ENCODE results near the gene DDX25.

DDX25 gene

DNA sequence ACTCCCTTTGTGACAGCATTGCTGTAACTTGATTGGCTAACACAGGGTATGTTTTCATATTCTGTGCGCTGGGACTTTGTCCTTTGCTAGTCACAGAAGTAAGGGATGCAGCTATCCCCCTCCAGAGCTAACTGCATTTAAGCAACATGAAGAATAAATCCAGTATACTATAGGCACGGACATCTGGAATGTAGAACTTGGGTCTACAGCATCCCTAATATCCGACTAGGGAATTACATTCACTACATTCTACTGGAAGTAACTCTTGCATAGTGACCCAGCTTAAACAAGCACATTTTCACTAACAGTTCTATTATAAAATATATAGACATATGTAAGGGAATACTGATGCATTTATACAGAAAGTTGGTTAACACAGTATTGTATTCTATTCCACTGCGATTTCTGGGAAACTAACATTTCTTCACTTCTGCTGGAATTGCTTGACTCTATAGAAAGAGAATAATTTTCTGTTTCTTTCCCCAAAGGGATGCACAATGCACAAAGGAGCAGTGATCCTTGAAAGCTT, 54.6 kb downstream of the DDX25 start:
- DNase-seq, result no peak
- H3K27me3 ChIP-seq, result no peaks in the 10 kb centered on the region
- peaks cover 5% of the 10 kb centered on the region for H3K4me1 ChIP-seq
- H3K4me3 ChIP-seq (ENCODE audit: low read depth, low read length), result no peak overlapping the region
- TF ChIP-seq CTCF (IDR thresholded peaks at IDR 0.05; ENCODE audit: low read depth, low read length), result no peak
- no peaks in the 10 kb centered on the region for H3K9me3 ChIP-seq
- peaks cover 86% of the 10 kb centered on the region for H3K36me3 ChIP-seq

DNA sequence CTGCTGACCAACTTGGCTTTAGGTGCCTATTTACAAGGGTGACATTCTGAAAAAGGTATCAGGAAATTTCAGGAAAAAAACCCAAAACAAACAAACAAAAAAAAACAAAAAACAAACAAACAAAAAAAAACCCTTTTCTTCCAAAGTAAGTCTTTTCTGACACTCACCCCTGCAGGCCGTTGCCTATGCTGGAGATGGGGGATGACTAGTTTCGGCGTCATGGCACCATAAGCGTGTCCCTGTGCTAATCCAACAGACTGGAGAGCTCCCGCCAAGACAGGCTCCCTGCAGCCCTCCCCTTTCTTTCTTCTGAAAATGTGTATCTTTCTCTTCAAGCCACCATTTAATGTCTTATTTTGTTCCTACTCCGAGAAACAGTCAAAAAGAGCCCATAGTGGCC, 55.2 kb downstream of the DDX25 start:
- TF ChIP-seq CTCF (IDR thresholded peaks at IDR 0.05; ENCODE audit: low read depth, low read length), result no peak
- H3K4me3 ChIP-seq (ENCODE audit: low read depth, low read length), result no peak overlapping the region
- DNase-seq, result no peak
- no peaks in the 10 kb centered on the region for H3K9me3 ChIP-seq
- peaks cover 8% of the 10 kb centered on the region; the same call in 1 of the 2 replicates for H3K4me1 ChIP-seq
- H3K27me3 ChIP-seq, result no peaks in the 10 kb centered on the region
- peaks cover 84% of the 10 kb centered on the region for H3K36me3 ChIP-seq

GRCh38 chr11:125959931-125960330, 55.6 kb downstream of the DDX25 start:
- H3K4me1 ChIP-seq, result peaks cover 9% of the 10 kb centered on the region; the same call in 1 of the 2 replicates
- no peaks in the 10 kb centered on the region for H3K9me3 ChIP-seq
- no peak for TF ChIP-seq CTCF (IDR thresholded peaks at IDR 0.05; ENCODE audit: low read depth, low read length)
- H3K4me3 ChIP-seq (ENCODE audit: low read depth, low read length), result no peak overlapping the region
- H3K36me3 ChIP-seq, result peaks cover 80% of the 10 kb centered on the region
- no peaks in the 10 kb centered on the region for H3K27me3 ChIP-seq
- DNase-seq, result no peak

- no peak overlapping the region for H3K4me3 ChIP-seq (ENCODE audit: low read depth, low read length)
- no peaks in the 10 kb centered on the region for H3K27me3 ChIP-seq
- no peak for DNase-seq
- no peaks in the 10 kb centered on the region for H3K9me3 ChIP-seq
- TF ChIP-seq CTCF (IDR thresholded peaks at IDR 0.05; ENCODE audit: low read depth, low read length), result no peak
- H3K4me1 ChIP-seq, result peaks cover 13% of the 10 kb centered on the region
- H3K36me3 ChIP-seq, result peaks cover 74% of the 10 kb centered on the region
These were observed 56.5 kb downstream of the DDX25 start for GRCh38 chr11:125960771-125961170.

DNA sequence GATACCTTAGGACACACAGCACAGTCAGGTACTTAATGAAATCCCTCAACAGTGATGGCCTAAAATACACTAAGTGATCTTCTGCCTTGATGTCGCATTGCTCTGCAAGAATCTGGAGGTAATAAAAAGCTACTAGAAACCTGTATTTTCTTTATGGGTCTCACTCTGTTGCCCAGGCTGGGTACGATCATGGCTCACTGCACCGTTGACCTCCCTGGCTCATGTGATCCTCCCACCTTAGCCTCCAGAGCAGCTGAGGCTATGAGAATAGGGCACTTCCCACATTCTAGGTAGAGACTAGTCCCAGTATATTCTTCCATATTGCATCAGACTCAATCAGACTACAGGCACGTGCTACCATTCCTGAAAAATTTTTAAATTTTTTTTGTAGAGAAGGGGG, 63.2 kb downstream of the DDX25 start:
- peaks cover 26% of the 10 kb centered on the region for H3K4me1 ChIP-seq
- H3K36me3 ChIP-seq, result peaks cover 23% of the 10 kb centered on the region
- no peak for TF ChIP-seq CTCF (IDR thresholded peaks at IDR 0.05; ENCODE audit: low read depth, low read length)
- DNase-seq, result no peak
- no peaks in the 10 kb centered on the region for H3K9me3 ChIP-seq
- H3K27me3 ChIP-seq, result no peaks in the 10 kb centered on the region
- no peak overlapping the region for H3K4me3 ChIP-seq (ENCODE audit: low read depth, low read length)

GRCh38 chr11:125968354-125968753, 64.0 kb downstream of the DDX25 start:
- DNase-seq, result no peak
- peaks cover 14% of the 10 kb centered on the region for H3K36me3 ChIP-seq
- no peaks in the 10 kb centered on the region for H3K9me3 ChIP-seq
- H3K27me3 ChIP-seq, result no peaks in the 10 kb centered on the region
- H3K4me3 ChIP-seq (ENCODE audit: low read depth, low read length), result no peak overlapping the region
- peaks cover 28% of the 10 kb centered on the region for H3K4me1 ChIP-seq
- no peak for TF ChIP-seq CTCF (IDR thresholded peaks at IDR 0.05; ENCODE audit: low read depth, low read length)
